GM12878 (cell line): ENCODE results near the gene SLC24A3. TPM values are rescaled to one million over a fixed set of nuclear protein-coding genes. Genes with fewer than 3 reads are reported as not detected.

Source experiments
- ATAC-seq: fragments of 200-7000 bp; cut with Tn5 transposase; 3 replicates; pipeline ENCODE4 v1.9.1; 2020; ENCODE audit warnings: mild to moderate bottlenecking, moderate library complexity
- BruUV-seq: library from RNA; stranded (reverse); fragments of 400-500 nt; replicated peaks from 2 replicates; lab custom pipeline; 2021; lab: Mats Ljungman, UMichigan
- CTCF ChIA-PET: fragments of 300-600 bp; sonication (Branson Sonifier 250); formaldehyde crosslinking; extraction: SDS; loops from one replicate; lab custom pipeline; 2021; ENCODE audit warnings: inconsistent platforms; lab: Yijun Ruan, JAX
- POLR2A ChIA-PET: fragments of 350-600 bp; formaldehyde crosslinking; extraction: SDS; loops from one replicate; lab custom pipeline; 2021; ENCODE audit warnings: inconsistent platforms; lab: Charles Lee
- RAD21 ChIA-PET: fragments of 300-600 bp; sonication (Branson Sonifier 250); formaldehyde crosslinking; loops from one replicate; lab custom pipeline; 2023; ENCODE audit warnings: antibody characterized with exemption; ENCODE audit not compliant: unreplicated experiment; lab: Charles Lee
- SMC1A ChIA-PET: fragments of 300-600 bp; sonication (Branson Sonifier 250); formaldehyde crosslinking; loops from one replicate; lab custom pipeline; 2023; ENCODE audit not compliant: unreplicated experiment, uncharacterized antibody; lab: Charles Lee
- DNase-seq: peaks from one replicate; pipeline ENCODE4 v3.0.0-alpha.2; 2011; ENCODE audit warnings: low read depth, low spot score
- FAIRE-seq: peaks from 3 replicates; lab custom pipeline; 2011; peaks lifted over from hg19 to GRCh38; lab: Jason Lieb, UNC
- H2AFZ ChIP-seq: 2 replicates; pipeline ENCODE4 v1.6.0; 2011; ENCODE audit warnings: low read depth, low read length, control low read depth; ENCODE audit not compliant: control insufficient read depth
- H3K27ac ChIP-seq: 2 replicates; pipeline ENCODE4 v1.5.1; 2011; ENCODE audit warnings: control low read depth; ENCODE audit not compliant: control insufficient read depth, insufficient read depth
- H3K27me3 ChIP-seq, 2 experiments: replicated peaks in 1 of 2; 2 replicates each; pipeline versions ENCODE4 v1.6.0 to v1.6.1; 2011; ENCODE audit warnings: low read length in 1 of 2; ENCODE audit not compliant: control insufficient read depth in 2 of 2, insufficient read depth in 2 of 2
- H3K36me3 ChIP-seq, 2 experiments: 2 replicates each; pipeline ENCODE4 v1.5.1; 2011; ENCODE audit warnings: low read length in 1 of 2; ENCODE audit not compliant: control insufficient read depth in 2 of 2, insufficient read depth in 2 of 2
- H3K4me1 ChIP-seq: 2 replicates; pipeline ENCODE4 v1.6.1; 2011; ENCODE audit warnings: mild to moderate bottlenecking, low read length, moderate library complexity, mixed read lengths; ENCODE audit not compliant: control insufficient read depth, insufficient read depth
- H3K4me2 ChIP-seq: 2 replicates; pipeline ENCODE4 v1.6.0; 2011; ENCODE audit warnings: control low read depth; ENCODE audit not compliant: control insufficient read depth, insufficient read depth
- H3K4me3 ChIP-seq: fragments of 200-600 bp; sonication (generic); 2 replicates; pipeline ENCODE4 v1.5.1; 2016
- H3K79me2 ChIP-seq: 2 replicates; pipeline ENCODE4 v1.6.0; 2011; ENCODE audit warnings: low read length; ENCODE audit not compliant: control insufficient read depth, insufficient read depth
- H3K9ac ChIP-seq: 2 replicates; pipeline ENCODE4 v1.8.0; 2011; ENCODE audit warnings: low read length, control low read depth, mixed read lengths; ENCODE audit not compliant: control insufficient read depth, insufficient read depth
- H3K9me3 ChIP-seq: replicated peaks from 3 replicates; pipeline ENCODE4 v1.5.1; 2011; ENCODE audit warnings: mild to moderate bottlenecking, low read length; ENCODE audit not compliant: control insufficient read depth, insufficient read depth
- H4K20me1 ChIP-seq: 2 replicates; pipeline ENCODE4 v1.6.0; 2011; ENCODE audit not compliant: control insufficient read depth, insufficient read depth
- ATF7 ChIP-seq: fragments of 450-650 bp; IDR thresholded peaks from 2 replicates; pipeline ENCODE4 v1.6.1; 2016; ENCODE audit warnings: low read depth, mild to moderate bottlenecking
- BHLHE40 ChIP-seq, 2 experiments: fragments of 450-650 bp in 1 of 2; IDR thresholded peaks; 2 replicates each; pipeline ENCODE4 v1.6.1; 2011 to 2017; ENCODE audit warnings: low read depth in 2 of 2, borderline replicate concordance in 1 of 2, improper control_type of control experiment in 1 of 2, low read length in 1 of 2, mild to moderate bottlenecking in 1 of 2
- CEBPB ChIP-seq, 2 experiments: fragments of 150-350 bp in 1 of 2; IDR thresholded peaks; 2 replicates each; pipeline ENCODE4 v1.6.1; 2012 to 2014; ENCODE audit warnings: low read depth in 2 of 2, low read length in 2 of 2, borderline replicate concordance in 1 of 2, inconsistent platforms in 1 of 2
- CHD1 ChIP-seq: IDR thresholded peaks from 2 replicates; pipeline ENCODE4 v1.6.1; 2012; ENCODE audit warnings: low read depth, low read length, improper control_type of control experiment
- EGR1 ChIP-seq, 2 experiments: IDR thresholded peaks; 1 replicate in 1 of 2; 2 replicates in 1 of 2; pipeline ENCODE4 v1.6.1; 2011 to 2012; ENCODE audit warnings: low read depth in 2 of 2, low read length in 2 of 2, borderline replicate concordance in 1 of 2, mild to moderate bottlenecking in 1 of 2, moderate library complexity in 1 of 2
- HCFC1 ChIP-seq: fragments of 150-350 bp; IDR thresholded peaks from 2 replicates; pipeline ENCODE4 v1.6.1; 2014; ENCODE audit warnings: low read length
- JUNB ChIP-seq: IDR thresholded peaks from 2 replicates; pipeline ENCODE4 v1.6.1; 2016; ENCODE audit warnings: antibody characterized with exemption, mild to moderate bottlenecking
- KAT2A ChIP-seq: conservative IDR thresholded peaks from 2 replicates; pipeline ENCODE4 v1.6.1; 2011; ENCODE audit warnings: low read depth, low read length; ENCODE audit not compliant: control insufficient read depth
- MEF2A ChIP-seq: IDR thresholded peaks from 2 replicates; pipeline ENCODE4 v1.6.1; 2011; ENCODE audit warnings: low read depth, mild to moderate bottlenecking, low read length, moderate library complexity; ENCODE audit not compliant: insufficient read depth
- NFYB ChIP-seq: IDR thresholded peaks from 2 replicates; pipeline ENCODE4 v1.6.1; 2011; ENCODE audit warnings: low read depth, mild to moderate bottlenecking, low read length, improper control_type of control experiment, moderate library complexity; ENCODE audit not compliant: insufficient read depth
- PML ChIP-seq: IDR thresholded peaks from 2 replicates; pipeline ENCODE4 v1.6.1; 2012; ENCODE audit warnings: low read length, inconsistent platforms
- SIN3A ChIP-seq: IDR thresholded peaks from 2 replicates; pipeline ENCODE4 v1.6.1; 2012; ENCODE audit warnings: low read depth, low read length, improper control_type of control experiment
- SREBF1 ChIP-seq: IDR thresholded peaks from 2 replicates; pipeline ENCODE4 v1.6.1; 2012; ENCODE audit warnings: mild to moderate bottlenecking, low read length
- STAT1 ChIP-seq: fragments of 450-650 bp; conservative IDR thresholded peaks from 2 replicates; pipeline ENCODE4 v1.6.1; 2014; ENCODE audit warnings: antibody characterized with exemption, mild to moderate bottlenecking
- SUZ12 ChIP-seq: fragments of 200-600 bp; sonication (generic); IDR thresholded peaks from one replicate; pipeline ENCODE4 v1.6.1; 2018; ENCODE audit warnings: antibody characterized with exemption, mild to moderate bottlenecking; ENCODE audit not compliant: unreplicated experiment
- TCF7 ChIP-seq: IDR thresholded peaks from 2 replicates; pipeline ENCODE4 v1.6.1; 2014; ENCODE audit warnings: antibody characterized with exemption, borderline replicate concordance
- YBX1 ChIP-seq: fragments of 450-650 bp; IDR thresholded peaks from 2 replicates; pipeline ENCODE4 v1.6.1; 2016; ENCODE audit warnings: antibody characterized with exemption
- ZNF274 ChIP-seq: IDR thresholded peaks from one replicate; pipeline ENCODE4 v1.8.0; 2011; ENCODE audit not compliant: insufficient read length, insufficient read depth
- WGBS: methylation state at CpG from one replicate; pipeline ENCODE4 v1.1.6; 2016; ENCODE audit warnings: low lambda C conversion rate; ENCODE audit not compliant: insufficient replicate concordance, insufficient coverage; ENCODE audit errors: missing lambda C conversion rate; 5-methylcytosine and 5-hydroxymethylcytosine counted together
- in situ Hi-C: fragments of 300-500 bp; cut with MboI; formaldehyde crosslinking; loops from 9 replicates; pipeline ENCODE4 v1.14.3; 2018; ENCODE audit warnings: mixed read lengths
- intact Hi-C: fragments of 100-400 bp; cut with micrococcal nuclease; formaldehyde crosslinking; loops from one replicate; pipeline ENCODE4 v1.14.2; 2022; ENCODE audit not compliant: unreplicated experiment
- polyA plus RNA-seq, 11 experiments: library from polyadenylated mRNA; depleted of rRNA in 4 of 11; unstranded in 6 of 11; stranded (reverse) in 5 of 11; fragments of >200 nt; fragmentation: Nextera tagmentation in 4 of 11; fragmentation: Illumina TruSeq in 1 of 11; extraction: Ambion mirVana in 4 of 11; extraction: Trizol in 1 of 11; gene quantifications; 1 replicate in 1 of 11; 2 replicates in 10 of 11; pipeline versions ENCODE4 v1.2.1 to v1.2.3, GENCODE V29; 2011 to 2016; ENCODE audit warnings: inconsistent platforms in 2 of 11, missing spikeins in 2 of 11, low read depth in 1 of 11
- total RNA-seq, 4 experiments: library from RNA; depleted of rRNA in 3 of 4; stranded (reverse); fragments of >200 nt in 3 of 4; fragmentation: Illumina TruSeq in 1 of 4; extraction: Trizol in 1 of 4; gene quantifications; 2 replicates each; pipeline versions ENCODE4 v1.2.1 to v1.2.3, GENCODE V29; 2013 to 2021
- TF ChIP-seq, protein P1 (sequence below): fragments of 450-650 bp; IDR thresholded peaks from 2 replicates; pipeline ENCODE4 v1.6.1; 2017; ENCODE audit warnings: mild to moderate bottlenecking
- TF ChIP-seq, protein P2 (sequence below): IDR thresholded peaks from 2 replicates; pipeline ENCODE4 v1.6.1; 2011; ENCODE audit warnings: low read depth, mild to moderate bottlenecking, low read length, moderate library complexity, borderline replicate concordance; ENCODE audit errors: extremely low read depth

Gene SLC24A3
- total and polyA plus RNA-seq, 10 of the 15 experiments (the other 5 are each of a cell fraction or from before 2014, with no cell fraction given) = 0.04 TPM; not detected in 9

DNA sequence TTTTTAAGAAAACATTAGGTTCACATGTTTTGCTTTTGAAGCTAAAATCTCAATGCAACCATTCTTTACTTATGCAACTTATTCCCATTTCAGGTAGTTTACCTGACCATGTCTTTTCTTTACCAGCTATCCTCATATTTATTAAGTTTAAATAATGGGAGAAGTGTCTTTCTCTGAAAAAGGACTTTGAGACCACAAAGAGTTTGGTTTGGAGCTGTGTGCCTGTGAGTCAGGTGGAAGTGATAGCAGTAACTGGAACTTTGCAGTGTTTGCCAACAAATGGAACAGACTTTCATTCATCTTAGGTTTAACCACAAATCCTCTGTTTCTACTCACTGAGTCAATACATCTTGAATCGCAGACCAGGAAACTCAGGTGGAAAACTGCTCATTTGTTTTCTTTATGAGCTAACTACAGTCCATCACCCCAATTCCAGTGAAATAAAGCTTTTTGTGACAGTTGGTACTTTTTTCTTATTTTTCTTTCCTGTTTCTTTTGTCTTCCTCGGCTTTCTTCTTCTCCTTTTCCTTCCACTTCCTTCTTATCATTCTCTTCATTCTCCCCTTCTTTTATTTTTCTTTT lies 397.3 kb downstream of the SLC24A3 start:
- Histone ChIP-seq H3K4me2 (no peak overlapping the region), H3K79me2 (no peaks in the 10 kb centered on the region), H3K27me3 (peaks cover 0 to 2% of the 10 kb centered on the region in 2 experiments; a peak in 2 of 4 replicates), H3K36me3 (no peaks in the 10 kb centered on the region), H3K9me3 (no peaks in the 10 kb centered on the region), H3K4me3 (no peak overlapping the region), H3K4me1 (no peaks in the 10 kb centered on the region), H3K27ac (no peak overlapping the region), H4K20me1 (no peaks in the 10 kb centered on the region), H2AFZ (no peak overlapping the region), H3K9ac (no peak overlapping the region)
- ChIA-PET RAD21 (no interaction called here), CTCF (interaction anchor here (0.8 kb wide), 1 partner anchor 53 kb away, joined by 3 read pairs; no protein-coding TSS in a partner anchor), SMC1A (interaction anchor here (0.9 kb wide), 1 partner anchor 15 kb away, joined by 3 read pairs; no protein-coding TSS in a partner anchor), POLR2A (no interaction called here)
- no TSS peak for BruUV-seq
- FAIRE-seq (no peak), ATAC-seq (no peak), DNase-seq (no peak)
- in situ Hi-C loops (no loop called here), intact Hi-C loops (no loop called here)
- TF ChIP-seq HCFC1 = no peak
- TF ChIP-seq SIN3A = no peak
- TF ChIP-seq ATF7 = no peak
- no peak for TF ChIP-seq JUNB
- TF ChIP-seq, protein P1, sequence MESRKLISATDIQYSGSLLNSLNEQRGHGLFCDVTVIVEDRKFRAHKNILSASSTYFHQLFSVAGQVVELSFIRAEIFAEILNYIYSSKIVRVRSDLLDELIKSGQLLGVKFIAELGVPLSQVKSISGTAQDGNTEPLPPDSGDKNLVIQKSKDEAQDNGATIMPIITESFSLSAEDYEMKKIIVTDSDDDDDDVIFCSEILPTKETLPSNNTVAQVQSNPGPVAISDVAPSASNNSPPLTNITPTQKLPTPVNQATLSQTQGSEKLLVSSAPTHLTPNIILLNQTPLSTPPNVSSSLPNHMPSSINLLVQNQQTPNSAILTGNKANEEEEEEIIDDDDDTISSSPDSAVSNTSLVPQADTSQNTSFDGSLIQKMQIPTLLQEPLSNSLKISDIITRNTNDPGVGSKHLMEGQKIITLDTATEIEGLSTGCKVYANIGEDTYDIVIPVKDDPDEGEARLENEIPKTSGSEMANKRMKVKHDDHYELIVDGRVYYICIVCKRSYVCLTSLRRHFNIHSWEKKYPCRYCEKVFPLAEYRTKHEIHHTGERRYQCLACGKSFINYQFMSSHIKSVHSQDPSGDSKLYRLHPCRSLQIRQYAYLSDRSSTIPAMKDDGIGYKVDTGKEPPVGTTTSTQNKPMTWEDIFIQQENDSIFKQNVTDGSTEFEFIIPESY = no peak
- no peak for TF ChIP-seq SREBF1
- TF ChIP-seq SUZ12 = no peak
- TF ChIP-seq BHLHE40 (IDR thresholded peaks at IDR 0.05; ENCODE audit: borderline replicate concordance in 1 of 2, low read depth in 2 of 2, low read length in 1 of 2) = no peak
- no peak for TF ChIP-seq KAT2A
- TF ChIP-seq ZNF274 = no peak
- TF ChIP-seq MEF2A = no peak
- TF ChIP-seq YBX1 = no peak
- no peak for TF ChIP-seq CEBPB (IDR thresholded peaks at IDR 0.05; ENCODE audit: borderline replicate concordance in 1 of 2, low read depth in 2 of 2, low read length in 2 of 2)
- TF ChIP-seq, protein P2, sequence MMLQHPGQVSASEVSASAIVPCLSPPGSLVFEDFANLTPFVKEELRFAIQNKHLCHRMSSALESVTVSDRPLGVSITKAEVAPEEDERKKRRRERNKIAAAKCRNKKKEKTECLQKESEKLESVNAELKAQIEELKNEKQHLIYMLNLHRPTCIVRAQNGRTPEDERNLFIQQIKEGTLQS = no peak
- TF ChIP-seq STAT1 = no peak
- TF ChIP-seq NFYB = no peak
- TF ChIP-seq EGR1 (IDR thresholded peaks at IDR 0.05; ENCODE audit: borderline replicate concordance in 1 of 2, low read depth in 2 of 2, low read length in 2 of 2) = no peak
- no peak for TF ChIP-seq CHD1
- TF ChIP-seq TCF7 = no peak
- no peak for TF ChIP-seq PML
- WGBS = 0% methylated on average over 2 of the region's 2 CpGs
